RWPE2 (cell line): ENCODE results near the gene NR2F2.

Experiments used
- ATAC-seq: fragments of 200-7000 bp; cut with Tn5 transposase; 3 replicates; pipeline ENCODE4 v1.9.1; 2021; ENCODE audit warnings: low read depth
- DNase-seq: peaks from one replicate; pipeline ENCODE4 v3.0.0-alpha.2; 2020; ENCODE audit warnings: low spot score
- H3K27ac ChIP-seq: fragments of 450-650 bp; 2 replicates; pipeline ENCODE4 v1.5.1; 2017; ENCODE audit warnings: mild to moderate bottlenecking; ENCODE audit not compliant: poor library complexity, severe bottlenecking
- H3K27me3 ChIP-seq: fragments of 250-450 bp; sonication (Bioruptor Pico); 2 replicates; pipeline ENCODE4 v1.5.1; 2021; ENCODE audit warnings: mild to moderate bottlenecking, moderate library complexity; ENCODE audit not compliant: insufficient read depth, poor library complexity, severe bottlenecking
- H3K36me3 ChIP-seq: fragments of 250-450 bp; sonication (Bioruptor Pico); 2 replicates; pipeline ENCODE4 v1.5.1; 2020; ENCODE audit warnings: low read depth, mild to moderate bottlenecking, moderate library complexity
- H3K4me1 ChIP-seq: fragments of 250-450 bp; sonication (Bioruptor Pico); 2 replicates; pipeline ENCODE4 v1.5.1; 2021; ENCODE audit warnings: mild to moderate bottlenecking, moderate library complexity; ENCODE audit not compliant: insufficient read depth, poor library complexity, severe bottlenecking
- H3K4me3 ChIP-seq: fragments of 250-450 bp; sonication (Bioruptor Pico); 2 replicates; pipeline ENCODE4 v1.5.1; 2021; ENCODE audit warnings: mild to moderate bottlenecking, moderate library complexity; ENCODE audit not compliant: severe bottlenecking
- H3K9me3 ChIP-seq: fragments of 250-450 bp; sonication (Bioruptor Pico); 2 replicates; pipeline ENCODE4 v1.5.1; 2021; ENCODE audit warnings: mild to moderate bottlenecking, moderate library complexity; ENCODE audit not compliant: severe bottlenecking
- TF ChIP-seq, protein P1 (sequence below): fragments of 450-650 bp; IDR thresholded peaks from one replicate; pipeline ENCODE4 v1.5.1; 2017; ENCODE audit warnings: mild to moderate bottlenecking, moderate library complexity; ENCODE audit not compliant: poor library complexity, severe bottlenecking

NR2F2 gene

DNA sequence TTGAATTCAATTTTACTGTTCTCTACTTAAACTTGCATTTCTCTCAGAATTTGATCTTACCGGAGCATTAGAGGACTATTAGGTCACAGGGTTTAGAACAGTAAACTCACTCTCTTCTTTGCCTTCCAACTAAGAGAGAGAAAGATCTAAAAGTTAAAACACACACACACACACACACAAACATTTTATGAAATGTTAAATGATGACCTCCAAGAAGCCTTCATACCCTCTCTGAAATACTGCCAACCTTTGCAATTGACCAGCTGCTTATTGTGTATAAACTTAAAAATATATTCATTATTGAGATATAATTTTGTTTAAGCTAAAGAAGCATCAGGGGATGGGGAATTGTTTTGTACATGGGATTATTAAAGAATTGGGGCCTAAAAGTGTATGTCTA lies 15.5 kb upstream of the NR2F2 start:
- TF ChIP-seq, protein P1, sequence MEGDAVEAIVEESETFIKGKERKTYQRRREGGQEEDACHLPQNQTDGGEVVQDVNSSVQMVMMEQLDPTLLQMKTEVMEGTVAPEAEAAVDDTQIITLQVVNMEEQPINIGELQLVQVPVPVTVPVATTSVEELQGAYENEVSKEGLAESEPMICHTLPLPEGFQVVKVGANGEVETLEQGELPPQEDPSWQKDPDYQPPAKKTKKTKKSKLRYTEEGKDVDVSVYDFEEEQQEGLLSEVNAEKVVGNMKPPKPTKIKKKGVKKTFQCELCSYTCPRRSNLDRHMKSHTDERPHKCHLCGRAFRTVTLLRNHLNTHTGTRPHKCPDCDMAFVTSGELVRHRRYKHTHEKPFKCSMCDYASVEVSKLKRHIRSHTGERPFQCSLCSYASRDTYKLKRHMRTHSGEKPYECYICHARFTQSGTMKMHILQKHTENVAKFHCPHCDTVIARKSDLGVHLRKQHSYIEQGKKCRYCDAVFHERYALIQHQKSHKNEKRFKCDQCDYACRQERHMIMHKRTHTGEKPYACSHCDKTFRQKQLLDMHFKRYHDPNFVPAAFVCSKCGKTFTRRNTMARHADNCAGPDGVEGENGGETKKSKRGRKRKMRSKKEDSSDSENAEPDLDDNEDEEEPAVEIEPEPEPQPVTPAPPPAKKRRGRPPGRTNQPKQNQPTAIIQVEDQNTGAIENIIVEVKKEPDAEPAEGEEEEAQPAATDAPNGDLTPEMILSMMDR: no peak
- no peak for ATAC-seq

GRCh38 chr15:96316953-96317629 lies 13.4 kb upstream of the NR2F2 start:
- no peak overlapping the region for H3K4me3 ChIP-seq
- no peaks in the 10 kb centered on the region for H3K27me3 ChIP-seq
- no peak for DNase-seq
- no peak overlapping the region for H3K27ac ChIP-seq
- TF ChIP-seq, protein P1: no peak
- peaks cover 12% of the 10 kb centered on the region for H3K4me1 ChIP-seq
- ATAC-seq: 0 out of 3 replicates have a peak, but pooled peaks have one; percentile 23
- H3K36me3 ChIP-seq: no peaks in the 10 kb centered on the region
- H3K9me3 ChIP-seq: no peaks in the 10 kb centered on the region

More for the DNA sequence above, 15.5 kb upstream of the NR2F2 start:
- Histone ChIP-seq H3K27me3 (no peaks in the 10 kb centered on the region), H3K4me1 (peaks cover 14% of the 10 kb centered on the region), H3K36me3 (no peaks in the 10 kb centered on the region), H3K9me3 (no peaks in the 10 kb centered on the region), H3K27ac (no peak overlapping the region), H3K4me3 (no peak overlapping the region)
- no peak for DNase-seq

DNA sequence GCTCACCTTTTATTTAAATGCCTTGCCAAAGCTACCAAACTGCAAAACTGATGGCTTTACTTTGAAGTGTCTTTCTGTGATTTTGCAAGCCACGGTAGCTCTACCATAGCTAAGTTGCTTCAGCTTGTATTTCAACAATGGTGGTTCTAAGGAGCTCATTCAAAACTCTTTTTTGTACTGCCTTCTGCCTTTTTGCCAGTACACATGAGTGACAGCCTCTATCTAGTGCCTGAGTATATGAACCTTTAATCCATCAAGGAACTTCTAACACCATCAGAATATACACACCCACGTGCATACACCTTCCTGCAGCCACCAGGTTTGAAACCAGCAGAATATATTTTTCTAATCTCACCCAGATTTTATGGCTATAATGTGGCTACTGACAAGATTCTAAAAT lies 10.4 kb upstream of the NR2F2 start:
- Histone ChIP-seq H3K36me3 (no peaks in the 10 kb centered on the region), H3K9me3 (no peaks in the 10 kb centered on the region), H3K27me3 (no peaks in the 10 kb centered on the region), H3K27ac (no peak overlapping the region), H3K4me3 (no peak overlapping the region), H3K4me1 (peaks cover 5% of the 10 kb centered on the region)
- ATAC-seq: no peak
- no peak for DNase-seq
- TF ChIP-seq, protein P1: no peak

DNA sequence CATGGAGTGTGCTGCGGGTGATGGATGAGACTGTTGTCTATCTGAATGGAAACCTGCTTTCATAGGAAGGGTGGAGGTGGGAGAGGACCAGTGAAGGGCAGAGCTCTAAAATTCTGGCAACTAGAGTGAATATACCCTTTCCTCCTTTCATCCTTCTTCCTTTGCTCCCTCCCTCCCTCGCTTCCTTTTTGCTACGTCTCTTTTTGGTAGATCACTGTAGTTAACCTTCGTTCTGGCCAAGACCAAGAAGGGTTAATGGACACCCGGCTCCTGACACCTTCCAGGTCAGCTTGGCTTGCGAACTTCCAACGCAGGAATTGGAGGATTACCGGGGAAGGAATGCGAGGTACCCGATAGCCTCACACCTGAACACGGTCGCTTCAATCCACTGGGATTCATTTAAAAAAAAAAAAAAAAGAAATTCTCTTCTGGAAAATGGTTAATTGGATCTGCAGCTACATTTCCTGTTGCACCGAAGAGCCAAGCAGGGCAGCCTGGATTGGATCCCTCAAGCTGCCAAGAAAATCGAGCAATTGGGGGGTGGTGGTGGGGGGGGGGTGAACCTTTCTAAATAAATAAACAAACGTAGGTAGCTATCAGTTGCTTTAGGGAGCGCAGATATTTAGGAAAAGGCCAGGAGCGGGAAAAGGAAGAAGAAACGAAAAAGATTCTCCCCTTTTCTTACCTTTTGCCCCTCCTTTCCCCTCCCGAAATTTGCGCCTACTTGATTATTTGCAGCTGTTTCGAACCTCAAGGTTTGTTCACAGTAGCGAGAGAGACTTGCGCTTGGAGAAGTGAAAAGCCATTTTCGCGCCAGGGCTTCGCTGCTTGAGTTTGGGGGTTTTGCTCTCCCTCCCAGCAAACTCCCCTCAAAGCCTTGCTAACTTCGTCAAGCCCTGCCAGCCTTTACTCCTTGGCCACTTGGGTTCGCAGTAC lies 9.5 kb upstream of the NR2F2 start:
- TF ChIP-seq, protein P1: no peak
- H3K27me3 ChIP-seq: no peaks in the 10 kb centered on the region
- no peaks in the 10 kb centered on the region for H3K36me3 ChIP-seq
- no peak overlapping the region for H3K4me3 ChIP-seq
- ATAC-seq: no peak
- H3K27ac ChIP-seq: no peak overlapping the region
- DNase-seq: no peak
- no peaks in the 10 kb centered on the region for H3K9me3 ChIP-seq
- H3K4me1 ChIP-seq: peaks cover 7% of the 10 kb centered on the region
